H1 (cell line): ENCODE results near the gene PLAC1. TPM values are rescaled to one million over a fixed set of nuclear protein-coding genes. Genes with fewer than 3 reads are reported as not detected.

Experiments used
- HDAC2 ChIP-seq, 2 experiments: fragments of 300-600 bp in 1 of 2; sonication (generic) in 1 of 2; IDR thresholded peaks; 2 replicates each; pipeline ENCODE4 v1.6.1; 2011 to 2012; ENCODE audit warnings: low read depth in 2 of 2, low read length in 2 of 2, mild to moderate bottlenecking in 2 of 2, moderate library complexity in 2 of 2, borderline replicate concordance in 1 of 2, inconsistent platforms in 1 of 2
- KDM1A ChIP-seq: fragments of 200-600, 300-600 bp; sonication (generic); IDR thresholded peaks from 2 replicates; pipeline ENCODE4 v1.7.1; 2016; ENCODE audit warnings: mild to moderate bottlenecking, low read length, borderline replicate concordance
- POU5F1 ChIP-seq: IDR thresholded peaks from 2 replicates; pipeline ENCODE4 v1.6.1; 2011; ENCODE audit warnings: low read depth, mild to moderate bottlenecking, low read length, moderate library complexity
- RBBP5 ChIP-seq: IDR thresholded peaks from 2 replicates; pipeline ENCODE4 v1.7.1; 2012; ENCODE audit warnings: low read depth, mild to moderate bottlenecking, inconsistent platforms, low read length, moderate library complexity, borderline replicate concordance
- SIX5 ChIP-seq: IDR thresholded peaks from 2 replicates; pipeline ENCODE4 v1.6.1; 2011; ENCODE audit warnings: mild to moderate bottlenecking, low read depth, low read length
- SRF ChIP-seq: IDR thresholded peaks from 2 replicates; pipeline ENCODE4 v1.6.1; 2011; ENCODE audit warnings: mild to moderate bottlenecking, low read depth, low read length, moderate library complexity
- polyA plus RNA-seq, 7 experiments: library from polyadenylated mRNA; depleted of rRNA in 3 of 7; stranded (reverse) in 5 of 7; unstranded in 2 of 7; fragments of >200 nt in 5 of 7; fragments of 200-250 nt in 2 of 7; gene quantifications; 1 replicate in 5 of 7; 2 replicates in 1 of 7; 4 replicates in 1 of 7; pipeline versions ENCODE4 v1.2.1 to v1.2.3, GENCODE V29; 2011 to 2013; ENCODE audit warnings: missing spikeins in 2 of 7, mixed read lengths in 2 of 7
- total RNA-seq: library from RNA; stranded (reverse); fragmentation: NEBNext Ultra II Directional; extraction: Animal tissue kit (Norgen Biotek cat#: 25700); gene quantifications from 2 replicates; pipeline ENCODE4 v1.2.1, GENCODE V29; 2021

Gene PLAC1
- total and polyA plus RNA-seq, 2 of the 8 experiments (the other 6 are each of a cell fraction or from before 2014, with no cell fraction given): 1.8 TPM; not detected in 1

DNA sequence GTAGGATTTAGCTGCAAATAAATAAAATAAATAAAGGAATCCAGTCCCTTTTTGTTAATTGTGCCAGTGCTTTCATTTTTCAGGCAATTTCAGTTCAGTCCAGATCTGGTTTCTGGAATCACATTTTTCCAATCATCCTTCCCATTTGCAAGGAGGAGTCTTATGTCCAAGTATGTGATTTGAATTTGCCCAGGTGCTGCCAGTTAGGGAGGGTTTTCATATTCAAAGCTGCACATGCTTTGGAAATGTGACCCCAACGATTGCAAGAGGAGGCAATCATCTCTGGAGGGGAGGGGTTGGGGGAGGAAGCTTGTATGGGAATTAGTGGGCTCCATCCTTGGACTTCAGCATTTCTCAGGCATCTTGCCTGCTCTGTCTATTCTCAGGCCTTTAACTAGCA, 4.4 kb downstream of the PLAC1 start (continued):
- TF ChIP-seq KDM1A (no peak), HDAC2 (IDR thresholded peaks at IDR 0.05; ENCODE audit: borderline replicate concordance in 1 of 2, low read depth in 2 of 2, low read length in 2 of 2) (no peak), SIX5 (no peak), RBBP5 (no peak), POU5F1 (no peak), SRF (no peak)
- TF ChIP-seq, all 59 proteins: peak for 0
